ENCODE results near the gene KBTBD13. TPM values are rescaled to one million over a fixed set of nuclear protein-coding genes. Genes with fewer than 3 reads are reported as not detected.
A peak's percentile ranks its signal among the peaks of the same experiment; 100 is the strongest.

Gene KBTBD13
- total RNA-seq (under 1 TPM in 1 of 2 donors, not detected in 1; 0.18 TPM), polyA plus RNA-seq (ENCODE audit: insufficient read length in 6 of 6) (1 to 10 TPM in 2 of 6 donors, under 1 TPM in 4; 0.61 to 1.4 (median 0.79) TPM)
- long read RNA-seq, donor 1, partial matches to known transcripts = 0 of 2 reads
- long read RNA-seq, donor 1, other reads (novel, unspliced or antisense) = 0 of 2 reads
- long read RNA-seq, donor 2, partial matches to known transcripts = 0 of 2 reads
- long read RNA-seq, donor 2, other reads (novel, unspliced or antisense) = 0 of 2 reads
- long read RNA-seq, donor 3, partial matches to known transcripts = 0 of 1 reads
- long read RNA-seq, donor 3, other reads (novel, unspliced or antisense) = 0 of 1 reads
- long read RNA-seq, donor 4 = 0 reads
- long read RNA-seq, donor 5, partial matches to known transcripts = 0 of 1 reads
- long read RNA-seq, donor 5, other reads (novel, unspliced or antisense) = 0 of 1 reads
- long read RNA-seq, donor 6 = 0 reads
- long read RNA-seq, donor 7 = 0 reads
- long read RNA-seq, donor 8, partial matches to known transcripts = 0 of 2 reads
- long read RNA-seq, donor 8, other reads (novel, unspliced or antisense) = 0 of 2 reads
- long read RNA-seq, donor 9 = 0 reads
- long read RNA-seq, donor 10 = 0 reads
- long read RNA-seq, donor 11 = 0 reads
- long read RNA-seq, donor 12, partial matches to known transcripts = 0 of 1 reads
- long read RNA-seq, donor 12, other reads (novel, unspliced or antisense) = 0 of 1 reads

GRCh38 chr15:65076486-65077290 lies at the start of gene KBTBD13:
Gene KBTBD13, plus strand, starts transcription at chr15:65076746. Its CDS starts 70 bp downstream, at chr15:65076816.
- Histone ChIP-seq H3K9me3 (no peaks in the 10 kb centered on the region), H3K27ac (no peak within 1 kb of the TSS), H3K4me3 (no peak within 1 kb of the TSS), H3K36me3 (no peaks in the 10 kb centered on the region), H3K4me1 (peaks cover 2 to 3% of the 10 kb centered on the region in 2 donors), H3K27me3 (peaks cover 5 to 39% of the 10 kb centered on the region in 2 donors)
- no peak for TF ChIP-seq CTCF (IDR thresholded peaks at IDR 0.05)
- DNase-seq (no peak), ATAC-seq (no peak)
- intact Hi-C loops (cut with DNase I) = no loop called here

GRCh38 chr15:65026756-65027155 lies 49.8 kb upstream of the KBTBD13 start:
- Histone ChIP-seq H3K27me3 (no peaks in the 10 kb centered on the region), H3K36me3 (peaks cover 0 to 37% of the 10 kb centered on the region in 2 donors), H3K9me3 (no peaks in the 10 kb centered on the region), H3K4me3 (no peak overlapping the region), H3K27ac (no peak overlapping the region), H3K4me1 (peaks cover 10 to 21% of the 10 kb centered on the region in 2 donors)
- TF ChIP-seq CTCF (IDR thresholded peaks at IDR 0.05) = no peak
- DNase-seq = no peak
- ATAC-seq = no peak
- intact Hi-C loops (cut with DNase I) = no loop called here

- no peak overlapping the region for H3K4me3 ChIP-seq
- intact Hi-C loops (cut with DNase I) = no loop called here
- no peaks in the 10 kb centered on the region for H3K27me3 ChIP-seq
- H3K36me3 ChIP-seq = peaks cover 0 to 37% of the 10 kb centered on the region in 2 donors
- TF ChIP-seq CTCF (IDR thresholded peaks at IDR 0.05) = no peak
- DNase-seq (no peak), ATAC-seq (no peak)
- no peaks in the 10 kb centered on the region for H3K9me3 ChIP-seq
- no peak overlapping the region for H3K27ac ChIP-seq
- H3K4me1 ChIP-seq = peaks cover 10 to 21% of the 10 kb centered on the region in 2 donors
Observed at GRCh38 chr15:65027593-65027992, 49.0 kb upstream of the KBTBD13 start.

GRCh38 chr15:65028338-65028737 lies 48.2 kb upstream of the KBTBD13 start:
- ATAC-seq (peak; percentile 6), DNase-seq (no peak)
- no peaks in the 10 kb centered on the region for H3K27me3 ChIP-seq
- H3K4me3 ChIP-seq = peak overlapping the region; percentile 96 to 98
- intact Hi-C loops (cut with DNase I) = no loop called here
- no peak overlapping the region for H3K27ac ChIP-seq
- no peaks in the 10 kb centered on the region for H3K9me3 ChIP-seq
- TF ChIP-seq CTCF (IDR thresholded peaks at IDR 0.05) = no peak
- peaks cover 0 to 35% of the 10 kb centered on the region in 2 donors for H3K36me3 ChIP-seq
- peaks cover 10 to 28% of the 10 kb centered on the region in 2 donors for H3K4me1 ChIP-seq
